ENCODE results near the gene UBFD1.
"Not testable (repeated sequence)": the region's sequence is repeated elsewhere in the genome, so short reads cannot be mapped to it uniquely, and the experiment has no call there.

UBFD1 gene

GRCh38 chr16:23607726-23608125 lies 50.2 kb downstream of the UBFD1 start:
- DNase-seq (ENCODE audit: insufficient read length, low spot score), result no peak
- no peak for FAIRE-seq

GRCh38 chr16:23608194-23608593 lies 50.7 kb downstream of the UBFD1 start:
- TF ChIP-seq CTCF (IDR thresholded peaks at IDR 0.05; ENCODE audit: insufficient read depth, missing control alignments), result no peak
- no peak for FAIRE-seq
- no peak for DNase-seq (ENCODE audit: insufficient read length, low spot score)

More at GRCh38 chr16:23607726-23608125, 50.2 kb downstream of the UBFD1 start:
- no peak for TF ChIP-seq CTCF (IDR thresholded peaks at IDR 0.05; ENCODE audit: insufficient read depth, missing control alignments)

GRCh38 chr16:23609929-23610328 lies 52.4 kb downstream of the UBFD1 start:
- no peak for FAIRE-seq
- no peak for TF ChIP-seq CTCF (IDR thresholded peaks at IDR 0.05; ENCODE audit: insufficient read depth, missing control alignments)
- no peak for DNase-seq (ENCODE audit: insufficient read length, low spot score)

- FAIRE-seq; DNase-seq (ENCODE audit: insufficient read length, low spot score): not testable (repeated sequence)
Observed at GRCh38 chr16:23610905-23611304, 53.4 kb downstream of the UBFD1 start.

- no peak for TF ChIP-seq CTCF (IDR thresholded peaks at IDR 0.05; ENCODE audit: insufficient read depth, missing control alignments)
- FAIRE-seq, result no peak
- DNase-seq (ENCODE audit: insufficient read length, low spot score), result no peak
Observed at GRCh38 chr16:23611936-23612335, 54.4 kb downstream of the UBFD1 start.

- DNase-seq (ENCODE audit: insufficient read length, low spot score), result no peak
- no peak for FAIRE-seq
- TF ChIP-seq CTCF (IDR thresholded peaks at IDR 0.05; ENCODE audit: insufficient read depth, missing control alignments), result no peak
Observed at GRCh38 chr16:23615805-23616204, 58.3 kb downstream of the UBFD1 start.

Measured in D721Med (cell line).